HCT116 (cell line): Measurements from ENCODE around the gene ZFP1. TPM values are rescaled to one million over a fixed set of nuclear protein-coding genes. Genes with fewer than 3 reads are reported as not detected.

Experiments
- ATAC-seq: fragments of 200-7000 bp; cut with Tn5 transposase; 2 replicates; pipeline ENCODE4 v1.9.1; 2020; ENCODE audit warnings: mild to moderate bottlenecking, moderate library complexity
- BruUV-seq: library from RNA; stranded (reverse); fragments of 400-500 nt; replicated peaks from 2 replicates; lab custom pipeline; 2021; lab: Mats Ljungman, UMichigan
- CTCF ChIA-PET: fragments of 300-600 bp; sonication (Branson Sonifier 250); formaldehyde crosslinking; loops from one replicate; lab custom pipeline; 2021; ENCODE audit warnings: antibody characterized with exemption; lab: Charles Lee
- POLR2A ChIA-PET: fragments of 300-600, 350-600 bp; sonication (Branson Sonifier 250); formaldehyde crosslinking; loops from one replicate; lab custom pipeline; 2021; ENCODE audit warnings: antibody characterized with exemption; lab: Charles Lee
- RAD21 ChIA-PET, 2 experiments: fragments of 300-600 bp; sonication (Branson Sonifier 250); formaldehyde crosslinking; loops; one replicate each; lab custom pipeline; 2023; ENCODE audit warnings: low total read pairs in 2 of 2; ENCODE audit not compliant: uncharacterized antibody in 2 of 2, unreplicated experiment in 2 of 2, low non-redundant PET in 1 of 2; lab: Charles Lee
- DNase-seq: peaks from one replicate; pipeline ENCODE4 v3.0.0-alpha.2; 2010; ENCODE audit warnings: low read depth, low spot score
- H2AFZ ChIP-seq: fragments of 200-600 bp; shearing (Covaris generic), sonication (generic); 2 replicates; pipeline ENCODE4 v1.6.1; 2017; ENCODE audit warnings: low read depth, mixed run types, mixed read lengths, antibody characterized with exemption, low read length; ENCODE audit not compliant: poor library complexity, severe bottlenecking
- H3K27ac ChIP-seq: 2 replicates; pipeline ENCODE4 v1.5.1; 2012; ENCODE audit warnings: low read depth, low read length
- H3K27me3 ChIP-seq: fragments of 200-600 bp; sonication (generic); 2 replicates; pipeline ENCODE4 v1.6.1; 2016; ENCODE audit warnings: mixed run types, low read length, mixed read lengths; ENCODE audit not compliant: insufficient read depth
- H3K36me3 ChIP-seq, 2 experiments: fragments of 200-500 bp in 1 of 2; fragments of 200-600 bp in 1 of 2; sonication (Bioruptor generic) in 1 of 2; sonication (generic) in 1 of 2; 2 replicates each; pipeline versions ENCODE4 v1.5.1 to v1.6.1; 2014 to 2016; ENCODE audit warnings: low read length in 2 of 2, inconsistent platforms in 1 of 2, mixed read lengths in 1 of 2, mixed run types in 1 of 2; ENCODE audit not compliant: insufficient read depth in 2 of 2, control insufficient read depth in 1 of 2
- H3K4me1 ChIP-seq, 2 experiments: fragments of 200-600 bp in 1 of 2; sonication (generic) in 1 of 2; 2 replicates each; pipeline versions ENCODE4 v1.5.1 to v1.6.1; 2012 to 2017; ENCODE audit warnings: low read length in 2 of 2, inconsistent platforms in 1 of 2, mild to moderate bottlenecking in 1 of 2, mixed read lengths in 1 of 2, mixed run types in 1 of 2, moderate library complexity in 1 of 2; ENCODE audit not compliant: insufficient read depth in 2 of 2, control insufficient read depth in 1 of 2
- H3K4me2 ChIP-seq: fragments of 200-600 bp; sonication (generic); 2 replicates; pipeline ENCODE4 v1.6.1; 2017; ENCODE audit warnings: mixed run types, low read length, mixed read lengths
- H3K4me3 ChIP-seq, 2 experiments: fragments of 200-600 bp in 1 of 2; sonication (generic) in 1 of 2; replicated peaks in 1 of 2; 2 replicates each; pipeline ENCODE4 v1.5.1; 2011 to 2016; ENCODE audit warnings: low read length in 2 of 2, control low read depth in 1 of 2, low read depth in 1 of 2, mild to moderate bottlenecking in 1 of 2, mixed read lengths in 1 of 2, mixed run types in 1 of 2
- H3K79me2 ChIP-seq: fragments of 200-600 bp; sonication (generic); 2 replicates; pipeline ENCODE4 v1.6.1; 2017; ENCODE audit warnings: mild to moderate bottlenecking, mixed run types, low read length, moderate library complexity, mixed read lengths; ENCODE audit not compliant: insufficient read depth
- H3K9ac ChIP-seq: fragments of 200-600 bp; sonication (generic); 2 replicates; pipeline ENCODE4 v1.6.1; 2016; ENCODE audit warnings: low read length, mixed read lengths
- H3K9me2 ChIP-seq: fragments of 200-600 bp; sonication (generic), shearing (Covaris generic); 2 replicates; pipeline ENCODE4 v1.6.1; 2017; ENCODE audit warnings: mixed run types, mild to moderate bottlenecking, moderate library complexity; ENCODE audit not compliant: insufficient read depth
- H3K9me3 ChIP-seq, 2 experiments: fragments of 200-500 bp in 1 of 2; fragments of 200-600 bp in 1 of 2; sonication (Bioruptor generic) in 1 of 2; sonication (generic) in 1 of 2; 2 replicates each; pipeline ENCODE4 v1.6.1; 2014 to 2017; ENCODE audit warnings: low read length in 2 of 2, mixed read lengths in 2 of 2, inconsistent platforms in 1 of 2, low read depth in 1 of 2, mild to moderate bottlenecking in 1 of 2, mixed run types in 1 of 2, moderate library complexity in 1 of 2; ENCODE audit not compliant: control insufficient read depth in 1 of 2, insufficient read depth in 1 of 2
- H4K20me1 ChIP-seq: fragments of 200-600 bp; sonication (generic), shearing (Covaris generic); 2 replicates; pipeline ENCODE4 v1.6.1; 2017; ENCODE audit warnings: mixed run types, mild to moderate bottlenecking, moderate library complexity; ENCODE audit not compliant: insufficient read depth
- CBX3 ChIP-seq: IDR thresholded peaks from 2 replicates; pipeline ENCODE4 v1.6.1; 2012; ENCODE audit warnings: low read depth
- CEBPB ChIP-seq: IDR thresholded peaks from 2 replicates; pipeline ENCODE4 v1.6.1; 2012; ENCODE audit warnings: low read depth
- EZH2 ChIP-seq: fragments of 200-600 bp; sonication (generic); IDR thresholded peaks from 2 replicates; pipeline ENCODE4 v1.6.1; 2017; ENCODE audit warnings: antibody characterized with exemption, mixed run types
- EZH2phosphoT487 ChIP-seq: fragments of 200-600 bp; IDR thresholded peaks from 2 replicates; pipeline ENCODE4 v1.6.1; 2018; ENCODE audit warnings: antibody characterized with exemption, borderline replicate concordance
- FOSL1 ChIP-seq: IDR thresholded peaks from 2 replicates; pipeline ENCODE4 v1.6.1; 2012; ENCODE audit warnings: low read depth
- JUND ChIP-seq: IDR thresholded peaks from 2 replicates; pipeline ENCODE4 v1.6.1; 2012
- POLR2AphosphoS5 ChIP-seq: IDR thresholded peaks from 2 replicates; pipeline ENCODE4 v1.6.1; 2011; ENCODE audit warnings: mild to moderate bottlenecking, low read depth, low read length, moderate library complexity
- RAD21 ChIP-seq: IDR thresholded peaks from 2 replicates; pipeline ENCODE4 v1.6.1; 2012; ENCODE audit warnings: low read depth, mild to moderate bottlenecking
- SIN3A ChIP-seq: IDR thresholded peaks from 2 replicates; pipeline ENCODE4 v1.6.1; 2012; ENCODE audit warnings: low read depth
- SP1 ChIP-seq: IDR thresholded peaks from 2 replicates; pipeline ENCODE4 v1.6.1; 2012; ENCODE audit warnings: low read depth
- SRF ChIP-seq: IDR thresholded peaks from 2 replicates; pipeline ENCODE4 v1.6.1; 2012; ENCODE audit warnings: low read depth
- TCF7L2 ChIP-seq: IDR thresholded peaks from 2 replicates; pipeline ENCODE4 v1.7.0; 2011; ENCODE audit warnings: borderline replicate concordance, inconsistent platforms; ENCODE audit not compliant: insufficient read depth, insufficient read length; ENCODE audit errors: extremely low read depth
- YY1 ChIP-seq: IDR thresholded peaks from 2 replicates; pipeline ENCODE4 v1.6.1; 2011; ENCODE audit warnings: low read length, low read depth, moderate library complexity, mild to moderate bottlenecking; ENCODE audit not compliant: insufficient replicate concordance; ENCODE audit errors: extremely low read depth
- ZFX ChIP-seq: fragments of 450-650 bp; IDR thresholded peaks from 2 replicates; pipeline ENCODE4 v1.6.1; 2017
- ZNF274 ChIP-seq: fragments of 200-500 bp; sonication (Bioruptor generic); IDR thresholded peaks from 2 replicates; pipeline ENCODE4 v1.6.1; 2014; ENCODE audit warnings: mild to moderate bottlenecking, low read depth, low read length, inconsistent platforms
- intact Hi-C: fragments of 100-400 bp; cut with micrococcal nuclease; formaldehyde crosslinking; loops from 2 replicates; pipeline ENCODE4 v1.10.0; 2022
- total RNA-seq: library from RNA; stranded (reverse); gene quantifications from one replicate; pipeline ENCODE4 v1.2.1, GENCODE V29; 2021; ENCODE audit not compliant: unreplicated experiment
- TF ChIP-seq, protein P1 (sequence below): IDR thresholded peaks from 2 replicates; pipeline ENCODE4 v1.6.1; 2012
- TF ChIP-seq, protein P2 (sequence below): IDR thresholded peaks from 2 replicates; pipeline ENCODE4 v1.6.1; 2011; ENCODE audit warnings: mild to moderate bottlenecking, low read length, moderate library complexity; ENCODE audit not compliant: insufficient replicate concordance; ENCODE audit errors: extremely low read depth
- TF ChIP-seq, protein P3 (sequence below), 3 experiments: fragments of 200-600 bp in 1 of 3; sonication (generic) in 1 of 3; IDR thresholded peaks in 2 of 3; conservative IDR thresholded peaks in 1 of 3; 2 replicates each; pipeline ENCODE4 v1.5.1; 2012 to 2017; ENCODE audit warnings: low read depth in 2 of 3, low read length in 2 of 3, antibody characterized with exemption in 1 of 3, borderline replicate concordance in 1 of 3, control low read depth in 1 of 3, mild to moderate bottlenecking in 1 of 3, mixed read lengths in 1 of 3, mixed run types in 1 of 3, moderate library complexity in 1 of 3; ENCODE audit not compliant: insufficient read depth in 1 of 3
- TF ChIP-seq, protein P4 (sequence below): IDR thresholded peaks from 2 replicates; pipeline ENCODE4 v1.6.1; 2012; ENCODE audit warnings: low read depth

The ZFP1 gene
- total RNA-seq, 1 experiment from 2014 or later, result 12.8 TPM

DNA sequence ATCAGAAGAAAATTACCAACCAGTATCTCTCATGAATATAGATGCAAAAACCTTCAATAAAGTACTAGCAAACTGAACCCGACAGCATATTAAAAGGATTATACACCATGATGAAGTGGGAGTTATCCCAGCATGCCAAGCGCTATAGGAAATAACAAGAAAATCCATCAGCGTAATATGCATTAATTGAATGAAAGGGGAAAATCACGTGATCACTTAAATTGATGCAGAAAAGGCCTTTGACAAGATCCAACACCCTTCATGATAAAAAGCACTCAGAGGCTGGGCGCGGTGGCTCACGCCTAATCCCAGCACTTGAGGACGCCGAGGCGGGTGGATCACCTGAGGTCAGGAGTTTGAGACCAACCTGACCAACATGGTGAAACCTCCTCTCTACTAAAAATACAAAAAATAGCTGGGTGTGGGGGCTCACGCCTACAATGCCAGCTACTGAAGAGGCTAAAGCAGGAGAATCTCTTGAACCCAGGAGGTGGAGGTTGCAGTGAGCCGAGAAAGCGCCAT is 53.8 kb downstream of the ZFP1 start:
- Histone ChIP-seq H3K9ac (no peak overlapping the region), H3K4me2 (no peak overlapping the region), H3K79me2 (no peaks in the 10 kb centered on the region), H3K4me1 (peaks cover 0 to 4% of the 10 kb centered on the region in 2 experiments; a peak in 1 of 4 replicates), H3K4me3 (no peak overlapping the region), H4K20me1 (no peaks in the 10 kb centered on the region), H3K9me2 (no peaks in the 10 kb centered on the region), H3K36me3 (no peaks in the 10 kb centered on the region), H3K27me3 (no peaks in the 10 kb centered on the region; the same call in 1 of the 2 replicates), H2AFZ (no peak overlapping the region), H3K9me3 (no peaks in the 10 kb centered on the region), H3K27ac (no peak overlapping the region)
- DNase-seq (no peak), ATAC-seq (no peak)
- CTCF ChIA-PET, result no interaction called here
- TF ChIP-seq, protein P1, sequence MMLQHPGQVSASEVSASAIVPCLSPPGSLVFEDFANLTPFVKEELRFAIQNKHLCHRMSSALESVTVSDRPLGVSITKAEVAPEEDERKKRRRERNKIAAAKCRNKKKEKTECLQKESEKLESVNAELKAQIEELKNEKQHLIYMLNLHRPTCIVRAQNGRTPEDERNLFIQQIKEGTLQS, result no peak
- TF ChIP-seq EZH2 (no peak), JUND (no peak), TCF7L2 (no peak), SRF (no peak), FOSL1 (no peak), SP1 (no peak), CBX3 (no peak), YY1 (no peak), ZNF274 (no peak), ZFX (no peak), EZH2phosphoT487 (no peak), SIN3A (no peak), RAD21 (no peak), POLR2AphosphoS5 (no peak), CEBPB (no peak)
- TF ChIP-seq, protein P2, sequence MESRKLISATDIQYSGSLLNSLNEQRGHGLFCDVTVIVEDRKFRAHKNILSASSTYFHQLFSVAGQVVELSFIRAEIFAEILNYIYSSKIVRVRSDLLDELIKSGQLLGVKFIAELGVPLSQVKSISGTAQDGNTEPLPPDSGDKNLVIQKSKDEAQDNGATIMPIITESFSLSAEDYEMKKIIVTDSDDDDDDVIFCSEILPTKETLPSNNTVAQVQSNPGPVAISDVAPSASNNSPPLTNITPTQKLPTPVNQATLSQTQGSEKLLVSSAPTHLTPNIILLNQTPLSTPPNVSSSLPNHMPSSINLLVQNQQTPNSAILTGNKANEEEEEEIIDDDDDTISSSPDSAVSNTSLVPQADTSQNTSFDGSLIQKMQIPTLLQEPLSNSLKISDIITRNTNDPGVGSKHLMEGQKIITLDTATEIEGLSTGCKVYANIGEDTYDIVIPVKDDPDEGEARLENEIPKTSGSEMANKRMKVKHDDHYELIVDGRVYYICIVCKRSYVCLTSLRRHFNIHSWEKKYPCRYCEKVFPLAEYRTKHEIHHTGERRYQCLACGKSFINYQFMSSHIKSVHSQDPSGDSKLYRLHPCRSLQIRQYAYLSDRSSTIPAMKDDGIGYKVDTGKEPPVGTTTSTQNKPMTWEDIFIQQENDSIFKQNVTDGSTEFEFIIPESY, result no peak
- TF ChIP-seq, protein P3, sequence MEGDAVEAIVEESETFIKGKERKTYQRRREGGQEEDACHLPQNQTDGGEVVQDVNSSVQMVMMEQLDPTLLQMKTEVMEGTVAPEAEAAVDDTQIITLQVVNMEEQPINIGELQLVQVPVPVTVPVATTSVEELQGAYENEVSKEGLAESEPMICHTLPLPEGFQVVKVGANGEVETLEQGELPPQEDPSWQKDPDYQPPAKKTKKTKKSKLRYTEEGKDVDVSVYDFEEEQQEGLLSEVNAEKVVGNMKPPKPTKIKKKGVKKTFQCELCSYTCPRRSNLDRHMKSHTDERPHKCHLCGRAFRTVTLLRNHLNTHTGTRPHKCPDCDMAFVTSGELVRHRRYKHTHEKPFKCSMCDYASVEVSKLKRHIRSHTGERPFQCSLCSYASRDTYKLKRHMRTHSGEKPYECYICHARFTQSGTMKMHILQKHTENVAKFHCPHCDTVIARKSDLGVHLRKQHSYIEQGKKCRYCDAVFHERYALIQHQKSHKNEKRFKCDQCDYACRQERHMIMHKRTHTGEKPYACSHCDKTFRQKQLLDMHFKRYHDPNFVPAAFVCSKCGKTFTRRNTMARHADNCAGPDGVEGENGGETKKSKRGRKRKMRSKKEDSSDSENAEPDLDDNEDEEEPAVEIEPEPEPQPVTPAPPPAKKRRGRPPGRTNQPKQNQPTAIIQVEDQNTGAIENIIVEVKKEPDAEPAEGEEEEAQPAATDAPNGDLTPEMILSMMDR (IDR thresholded peaks at IDR 0.05 in 2 of 3, conservative IDR thresholded peaks at IDR 0.05 in 1 of 3; ENCODE audit: borderline replicate concordance in 1 of 3, insufficient read depth in 1 of 3, low read depth in 2 of 3, low read length in 2 of 3), result no peak
- TF ChIP-seq, protein P4, sequence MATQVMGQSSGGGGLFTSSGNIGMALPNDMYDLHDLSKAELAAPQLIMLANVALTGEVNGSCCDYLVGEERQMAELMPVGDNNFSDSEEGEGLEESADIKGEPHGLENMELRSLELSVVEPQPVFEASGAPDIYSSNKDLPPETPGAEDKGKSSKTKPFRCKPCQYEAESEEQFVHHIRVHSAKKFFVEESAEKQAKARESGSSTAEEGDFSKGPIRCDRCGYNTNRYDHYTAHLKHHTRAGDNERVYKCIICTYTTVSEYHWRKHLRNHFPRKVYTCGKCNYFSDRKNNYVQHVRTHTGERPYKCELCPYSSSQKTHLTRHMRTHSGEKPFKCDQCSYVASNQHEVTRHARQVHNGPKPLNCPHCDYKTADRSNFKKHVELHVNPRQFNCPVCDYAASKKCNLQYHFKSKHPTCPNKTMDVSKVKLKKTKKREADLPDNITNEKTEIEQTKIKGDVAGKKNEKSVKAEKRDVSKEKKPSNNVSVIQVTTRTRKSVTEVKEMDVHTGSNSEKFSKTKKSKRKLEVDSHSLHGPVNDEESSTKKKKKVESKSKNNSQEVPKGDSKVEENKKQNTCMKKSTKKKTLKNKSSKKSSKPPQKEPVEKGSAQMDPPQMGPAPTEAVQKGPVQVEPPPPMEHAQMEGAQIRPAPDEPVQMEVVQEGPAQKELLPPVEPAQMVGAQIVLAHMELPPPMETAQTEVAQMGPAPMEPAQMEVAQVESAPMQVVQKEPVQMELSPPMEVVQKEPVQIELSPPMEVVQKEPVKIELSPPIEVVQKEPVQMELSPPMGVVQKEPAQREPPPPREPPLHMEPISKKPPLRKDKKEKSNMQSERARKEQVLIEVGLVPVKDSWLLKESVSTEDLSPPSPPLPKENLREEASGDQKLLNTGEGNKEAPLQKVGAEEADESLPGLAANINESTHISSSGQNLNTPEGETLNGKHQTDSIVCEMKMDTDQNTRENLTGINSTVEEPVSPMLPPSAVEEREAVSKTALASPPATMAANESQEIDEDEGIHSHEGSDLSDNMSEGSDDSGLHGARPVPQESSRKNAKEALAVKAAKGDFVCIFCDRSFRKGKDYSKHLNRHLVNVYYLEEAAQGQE, result no peak
- POLR2A ChIA-PET, result no interaction called here
- intact Hi-C loops, result no loop called here
- RAD21 ChIA-PET, result no interaction called here
- no TSS peak for BruUV-seq
